ENCODE data around the gene RGPD6.
"Not testable (repeated sequence)": the region's sequence is repeated elsewhere in the genome, so short reads cannot be mapped to it uniquely, and the experiment has no call there.

RGPD6 gene

GRCh38 chr2:110588520-110588919 lies 11.5 kb upstream of the RGPD6 start:
- DNase-seq (ENCODE audit: low spot score in 2 of 2); H3K36me3 Mint-ChIP-seq (ENCODE audit: insufficient read depth); ATAC-seq (replicated peaks; ENCODE audit: extremely low read depth, poor library complexity, severe bottlenecking); H3K9me3 Mint-ChIP-seq; H3K4me3 Mint-ChIP-seq; H3K27ac Mint-ChIP-seq (ENCODE audit: low read depth); H3K27me3 Mint-ChIP-seq; H3K4me1 Mint-ChIP-seq: not testable (repeated sequence)

GRCh38 chr2:110579216-110579965 lies 2.4 kb upstream of the RGPD6 start:
- H3K27me3 Mint-ChIP-seq; H3K4me3 Mint-ChIP-seq; H3K9me3 Mint-ChIP-seq; H3K4me1 Mint-ChIP-seq; ATAC-seq (replicated peaks; ENCODE audit: extremely low read depth, poor library complexity, severe bottlenecking); DNase-seq (ENCODE audit: low spot score in 2 of 2); H3K36me3 Mint-ChIP-seq (ENCODE audit: insufficient read depth); H3K27ac Mint-ChIP-seq (ENCODE audit: low read depth): not testable (repeated sequence)

- H3K27me3 Mint-ChIP-seq; DNase-seq (ENCODE audit: low spot score in 2 of 2); H3K36me3 Mint-ChIP-seq (ENCODE audit: insufficient read depth); H3K4me1 Mint-ChIP-seq; H3K27ac Mint-ChIP-seq (ENCODE audit: low read depth); ATAC-seq (replicated peaks; ENCODE audit: extremely low read depth, poor library complexity, severe bottlenecking); H3K9me3 Mint-ChIP-seq; H3K4me3 Mint-ChIP-seq: not testable (repeated sequence)
Measured at GRCh38 chr2:110578429-110578828, 1.4 kb upstream of the RGPD6 start.

GRCh38 chr2:110499755-110500377 lies 77.2 kb downstream of the RGPD6 start:
- H3K4me3 Mint-ChIP-seq; H3K9me3 Mint-ChIP-seq; H3K36me3 Mint-ChIP-seq (ENCODE audit: insufficient read depth); H3K27ac Mint-ChIP-seq (ENCODE audit: low read depth); H3K27me3 Mint-ChIP-seq; DNase-seq (ENCODE audit: low spot score in 2 of 2); H3K4me1 Mint-ChIP-seq: not testable (repeated sequence)
- peak; percentile 62 for ATAC-seq (replicated peaks; ENCODE audit: extremely low read depth, poor library complexity, severe bottlenecking)

GRCh38 chr2:110496027-110496426 lies 81.0 kb downstream of the RGPD6 start:
- not testable (repeated sequence) for ATAC-seq (replicated peaks; ENCODE audit: extremely low read depth, poor library complexity, severe bottlenecking); H3K9me3 Mint-ChIP-seq; DNase-seq (ENCODE audit: low spot score in 2 of 2); H3K4me3 Mint-ChIP-seq; H3K36me3 Mint-ChIP-seq (ENCODE audit: insufficient read depth); H3K4me1 Mint-ChIP-seq; H3K27ac Mint-ChIP-seq (ENCODE audit: low read depth); H3K27me3 Mint-ChIP-seq

GRCh38 chr2:110494488-110494887 lies 82.5 kb downstream of the RGPD6 start:
- H3K36me3 Mint-ChIP-seq (ENCODE audit: insufficient read depth); H3K4me3 Mint-ChIP-seq; H3K9me3 Mint-ChIP-seq; H3K27me3 Mint-ChIP-seq; DNase-seq (ENCODE audit: low spot score in 2 of 2); ATAC-seq (replicated peaks; ENCODE audit: extremely low read depth, poor library complexity, severe bottlenecking); H3K4me1 Mint-ChIP-seq; H3K27ac Mint-ChIP-seq (ENCODE audit: low read depth): not testable (repeated sequence)

- not testable (repeated sequence) for H3K4me3 Mint-ChIP-seq; H3K27ac Mint-ChIP-seq (ENCODE audit: low read depth); H3K4me1 Mint-ChIP-seq; H3K36me3 Mint-ChIP-seq (ENCODE audit: insufficient read depth); H3K27me3 Mint-ChIP-seq; ATAC-seq (replicated peaks; ENCODE audit: extremely low read depth, poor library complexity, severe bottlenecking); H3K9me3 Mint-ChIP-seq; DNase-seq (ENCODE audit: low spot score in 2 of 2)
Measured at GRCh38 chr2:110488991-110489390, 88.0 kb downstream of the RGPD6 start.

GRCh38 chr2:110482697-110483096 lies 94.3 kb downstream of the RGPD6 start:
- not testable (repeated sequence) for DNase-seq (ENCODE audit: low spot score in 2 of 2); H3K4me3 Mint-ChIP-seq; H3K27me3 Mint-ChIP-seq; H3K4me1 Mint-ChIP-seq; H3K36me3 Mint-ChIP-seq (ENCODE audit: insufficient read depth); H3K9me3 Mint-ChIP-seq; ATAC-seq (replicated peaks; ENCODE audit: extremely low read depth, poor library complexity, severe bottlenecking); H3K27ac Mint-ChIP-seq (ENCODE audit: low read depth)

GRCh38 chr2:110481200-110481599 lies 95.8 kb downstream of the RGPD6 start:
- DNase-seq (ENCODE audit: low spot score in 2 of 2); H3K27me3 Mint-ChIP-seq; H3K27ac Mint-ChIP-seq (ENCODE audit: low read depth); H3K4me3 Mint-ChIP-seq; H3K36me3 Mint-ChIP-seq (ENCODE audit: insufficient read depth); H3K4me1 Mint-ChIP-seq; H3K9me3 Mint-ChIP-seq; ATAC-seq (replicated peaks; ENCODE audit: extremely low read depth, poor library complexity, severe bottlenecking): not testable (repeated sequence)

- H3K36me3 Mint-ChIP-seq (ENCODE audit: insufficient read depth); ATAC-seq (replicated peaks; ENCODE audit: extremely low read depth, poor library complexity, severe bottlenecking); H3K27ac Mint-ChIP-seq (ENCODE audit: low read depth); H3K9me3 Mint-ChIP-seq; H3K27me3 Mint-ChIP-seq; DNase-seq (ENCODE audit: low spot score in 2 of 2); H3K4me1 Mint-ChIP-seq; H3K4me3 Mint-ChIP-seq: not testable (repeated sequence)
Measured at GRCh38 chr2:110480084-110480483, 96.9 kb downstream of the RGPD6 start.

GRCh38 chr2:110477370-110477769 lies 99.7 kb downstream of the RGPD6 start:
- not testable (repeated sequence) for H3K27ac Mint-ChIP-seq (ENCODE audit: low read depth); ATAC-seq (replicated peaks; ENCODE audit: extremely low read depth, poor library complexity, severe bottlenecking); H3K4me3 Mint-ChIP-seq; H3K36me3 Mint-ChIP-seq (ENCODE audit: insufficient read depth); H3K4me1 Mint-ChIP-seq; H3K9me3 Mint-ChIP-seq; DNase-seq (ENCODE audit: low spot score in 2 of 2); H3K27me3 Mint-ChIP-seq

- H3K4me1 Mint-ChIP-seq; ATAC-seq (replicated peaks; ENCODE audit: extremely low read depth, poor library complexity, severe bottlenecking); H3K9me3 Mint-ChIP-seq; DNase-seq (ENCODE audit: low spot score in 2 of 2); H3K36me3 Mint-ChIP-seq (ENCODE audit: insufficient read depth); H3K4me3 Mint-ChIP-seq; H3K27me3 Mint-ChIP-seq; H3K27ac Mint-ChIP-seq (ENCODE audit: low read depth): not testable (repeated sequence)
Measured at GRCh38 chr2:110476952-110477351, 100.1 kb downstream of the RGPD6 start.

- not testable (repeated sequence) for H3K27ac Mint-ChIP-seq (ENCODE audit: low read depth); H3K4me1 Mint-ChIP-seq; DNase-seq (ENCODE audit: low spot score in 2 of 2); H3K36me3 Mint-ChIP-seq (ENCODE audit: insufficient read depth); H3K27me3 Mint-ChIP-seq; H3K4me3 Mint-ChIP-seq; H3K9me3 Mint-ChIP-seq
- ATAC-seq (replicated peaks; ENCODE audit: extremely low read depth, poor library complexity, severe bottlenecking): peak; percentile 59
Measured at GRCh38 chr2:110475627-110476359, 101.2 kb downstream of the RGPD6 start.
